IMR-90 (cell line): ENCODE data around the gene ATP11A. TPM values are rescaled to one million over a fixed set of nuclear protein-coding genes. Genes with fewer than 3 reads are reported as not detected.

ENCODE experiments used
- ATAC-seq: fragments of 200-7000 bp; cut with Tn5 transposase; 2 replicates; pipeline ENCODE4 v1.9.1; 2020; ENCODE audit warnings: low read depth, mild to moderate bottlenecking, moderate library complexity
- BruUV-seq: library from RNA; stranded (reverse); fragments of 400-500 nt; replicated peaks from 2 replicates; lab custom pipeline; 2021; lab: Mats Ljungman, UMichigan
- CTCF ChIA-PET: fragments of 300-600 bp; formaldehyde crosslinking; extraction: SDS; loops from one replicate; lab custom pipeline; 2021; ENCODE audit warnings: antibody characterized with exemption; lab: Yijun Ruan, JAX
- POLR2A ChIA-PET: fragments of 300-600 bp; sonication (Branson Sonifier 250); formaldehyde crosslinking; loops from one replicate; lab custom pipeline; 2022; ENCODE audit warnings: antibody characterized with exemption; ENCODE audit not compliant: unreplicated experiment; lab: Charles Lee
- DNase-seq: peaks from one replicate; pipeline ENCODE4 v3.0.0; 2013
- H2AFZ ChIP-seq: replicated peaks from 2 replicates; pipeline ENCODE3; 2013; ENCODE audit warnings: low read length, mild to moderate bottlenecking; ENCODE audit not compliant: poor library complexity
- H2AK5ac ChIP-seq: 2 replicates; pipeline ENCODE4 v1.6.1; 2013; ENCODE audit warnings: low read depth, low read length, inconsistent platforms
- H2AK9ac ChIP-seq: replicated peaks from 2 replicates; pipeline ENCODE3; 2013; ENCODE audit warnings: mild to moderate bottlenecking, low read depth, low read length, moderate library complexity; ENCODE audit not compliant: poor library complexity
- H2BK120ac ChIP-seq: 2 replicates; pipeline ENCODE4 v1.6.1; 2013; ENCODE audit warnings: low read depth, low read length, inconsistent platforms
- H2BK15ac ChIP-seq: 3 replicates; pipeline ENCODE4 v1.6.1; 2013; ENCODE audit warnings: low read depth, low read length, inconsistent platforms
- H2BK20ac ChIP-seq: 2 replicates; pipeline ENCODE4 v1.6.1; 2013; ENCODE audit warnings: low read depth, mild to moderate bottlenecking, inconsistent platforms, low read length, moderate library complexity
- H2BK5ac ChIP-seq: 2 replicates; pipeline ENCODE4 v1.6.1; 2013; ENCODE audit warnings: mild to moderate bottlenecking, low read depth, low read length, inconsistent platforms; ENCODE audit not compliant: poor library complexity, severe bottlenecking
- H3K14ac ChIP-seq: replicated peaks from 2 replicates; pipeline ENCODE4 v1.6.1; 2013; ENCODE audit warnings: low read depth, low read length, inconsistent platforms
- H3K18ac ChIP-seq: 2 replicates; pipeline ENCODE4 v1.6.1; 2013; ENCODE audit warnings: low read depth, low read length, control low read depth
- H3K23ac ChIP-seq: 2 replicates; pipeline ENCODE4 v1.6.1; 2013; ENCODE audit warnings: low read depth, low read length, inconsistent platforms
- H3K27ac ChIP-seq: 2 replicates; pipeline ENCODE4 v1.5.1; 2013; ENCODE audit warnings: mild to moderate bottlenecking, control low read depth, low read length; ENCODE audit not compliant: insufficient read depth
- H3K27me3 ChIP-seq: 2 replicates; pipeline ENCODE4 v1.6.1; 2013; ENCODE audit warnings: low read length; ENCODE audit not compliant: control insufficient read depth, insufficient read depth
- H3K36me3 ChIP-seq: 2 replicates; pipeline ENCODE4 v1.6.1; 2013; ENCODE audit warnings: low read length, mixed read lengths; ENCODE audit not compliant: control insufficient read depth, insufficient read depth
- H3K4ac ChIP-seq: 2 replicates; pipeline ENCODE4 v1.6.1; 2013; ENCODE audit warnings: low read depth, low read length, inconsistent platforms
- H3K4me1 ChIP-seq: 2 replicates; pipeline ENCODE4 v1.6.1; 2013; ENCODE audit warnings: low read length, mixed read lengths; ENCODE audit not compliant: control insufficient read depth, insufficient read depth
- H3K4me2 ChIP-seq: 2 replicates; pipeline ENCODE4 v1.6.1; 2013; ENCODE audit warnings: low read depth, mild to moderate bottlenecking, control low read depth, low read length, moderate library complexity
- H3K4me3 ChIP-seq: 2 replicates; pipeline ENCODE4 v1.5.1; 2013; ENCODE audit warnings: low read depth, mild to moderate bottlenecking, control low read depth, low read length, moderate library complexity; ENCODE audit not compliant: insufficient read depth
- H3K56ac ChIP-seq: 2 replicates; pipeline ENCODE4 v1.6.1; 2013; ENCODE audit warnings: low read length, inconsistent platforms; ENCODE audit not compliant: insufficient read depth; ENCODE audit errors: extremely low read depth
- H3K79me1 ChIP-seq, 2 experiments: 2 replicates each; pipeline ENCODE4 v1.6.1; 2013; ENCODE audit warnings: low read length in 2 of 2, inconsistent platforms in 1 of 2, low read depth in 1 of 2
- H3K9ac ChIP-seq: 2 replicates; pipeline ENCODE4 v1.6.1; 2013; ENCODE audit warnings: low read depth, low read length, control low read depth
- H3K9me1 ChIP-seq: 2 replicates; pipeline ENCODE4 v1.6.1; 2013; ENCODE audit warnings: low read length, inconsistent platforms; ENCODE audit not compliant: insufficient read depth
- H3K9me3 ChIP-seq: 2 replicates; pipeline ENCODE4 v1.6.1; 2013; ENCODE audit warnings: low read length; ENCODE audit not compliant: control insufficient read depth, insufficient read depth
- H4K20me1 ChIP-seq: 2 replicates; pipeline ENCODE4 v1.6.1; 2013; ENCODE audit warnings: low read length, inconsistent platforms; ENCODE audit not compliant: insufficient read depth
- H4K5ac ChIP-seq: 2 replicates; pipeline ENCODE4 v1.6.1; 2013; ENCODE audit warnings: mild to moderate bottlenecking, low read depth, low read length, control low read depth
- H4K8ac ChIP-seq, 2 experiments: 2 replicates each; pipeline ENCODE4 v1.6.1; 2013; ENCODE audit warnings: low read depth in 2 of 2, low read length in 2 of 2, control low read depth in 1 of 2, inconsistent platforms in 1 of 2
- H4K91ac ChIP-seq: 2 replicates; pipeline ENCODE4 v1.6.1; 2013; ENCODE audit warnings: low read depth, low read length, inconsistent platforms; ENCODE audit not compliant: insufficient read depth
- MAFK ChIP-seq: IDR thresholded peaks from 2 replicates; pipeline ENCODE4 v1.6.1; 2012; ENCODE audit warnings: low read depth, low read length, improper control_type of control experiment
- MAZ ChIP-seq: IDR thresholded peaks from 2 replicates; pipeline ENCODE4 v1.6.1; 2012; ENCODE audit warnings: low read depth, mild to moderate bottlenecking, low read length, improper control_type of control experiment, moderate library complexity, borderline replicate concordance
- NFE2L2 ChIP-seq: fragments of 150-350 bp; IDR thresholded peaks from 2 replicates; pipeline ENCODE4 v1.6.1; 2016; ENCODE audit warnings: low read depth, mild to moderate bottlenecking, low read length
- WGBS, 2 experiments: methylation state at CpG; one replicate each; pipeline versions ENCODE4 v1.1.5 to v1.1.7; 2013; ENCODE audit warnings: missing lambda C conversion rate in 2 of 2; ENCODE audit not compliant: insufficient read length in 1 of 2; ENCODE audit errors: extremely low coverage in 2 of 2; 5-methylcytosine and 5-hydroxymethylcytosine counted together
- dilution Hi-C: fragments of 300-500 bp; cut with HindIII; formaldehyde crosslinking; loops from one replicate; pipeline ENCODE4 v1.14.3; 2018; ENCODE audit warnings: low sequenced_read_pairs; ENCODE audit not compliant: unreplicated experiment
- in situ Hi-C: fragments of 300-500 bp; cut with MboI; formaldehyde crosslinking; loops from 3 replicates; pipeline ENCODE4 v1.14.3; 2019; ENCODE audit warnings: low sequenced_read_pairs, inconsistent platforms, mixed read lengths
- intact Hi-C: fragments of 100-400 bp; cut with micrococcal nuclease; formaldehyde crosslinking; loops from 2 replicates; pipeline ENCODE4 v1.10.0; 2022
- polyA plus RNA-seq, 3 experiments: library from polyadenylated mRNA; depleted of rRNA; stranded (reverse); fragments of >200 nt; gene quantifications; 2 replicates each; pipeline ENCODE4 v1.2.3, GENCODE V29; 2012; ENCODE audit warnings: low replicate concordance in 1 of 3
- total RNA-seq: library from RNA; depleted of rRNA; stranded (reverse); fragments of >200 nt; gene quantifications from 2 replicates; pipeline ENCODE4 v1.2.3, GENCODE V29; 2012

Gene ATP11A
- total and polyA plus RNA-seq, 2 of the 4 experiments (the other 2 are of a cell fraction) = 8.4 to 12.0 TPM

DNA sequence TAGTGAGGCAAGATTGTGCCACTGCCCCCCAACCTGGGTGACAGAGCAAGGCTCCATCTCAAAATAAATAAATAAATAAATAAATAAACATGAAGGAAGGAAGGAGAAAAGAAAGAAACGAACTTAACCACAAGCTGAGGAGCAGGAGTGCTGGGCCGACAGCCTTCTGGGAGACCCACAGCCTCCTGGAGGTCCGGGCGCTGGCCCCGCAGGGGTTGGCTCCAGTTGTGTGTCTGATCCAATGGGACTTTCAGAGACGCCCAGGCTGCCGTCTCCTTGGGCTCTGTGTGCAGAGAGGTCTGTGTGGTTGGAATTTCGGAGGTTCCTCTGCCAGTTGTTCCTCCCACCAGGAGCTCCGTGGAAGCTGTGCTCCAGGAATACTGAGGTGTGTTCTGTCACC is 243.1 kb downstream of the ATP11A start:
- no peak overlapping the region for H2BK5ac ChIP-seq
- H3K4me1 ChIP-seq = no peaks in the 10 kb centered on the region
- H3K36me3 ChIP-seq = no peaks in the 10 kb centered on the region
- dilution Hi-C loops (no loop called here), in situ Hi-C loops (loop anchor here (25.0 kb wide), 2 partner anchors 304 to 454 kb away; no protein-coding TSS in a partner anchor), intact Hi-C loops (no loop called here)
- H3K56ac ChIP-seq = no peak overlapping the region
- no peaks in the 10 kb centered on the region for H3K9me3 ChIP-seq
- no peak overlapping the region for H3K4me2 ChIP-seq
- H2BK120ac ChIP-seq = no peak overlapping the region
- peaks cover 34% of the 10 kb centered on the region for H3K27me3 ChIP-seq
- no peak overlapping the region for H4K91ac ChIP-seq
- CTCF ChIA-PET = interaction anchor here (0.6 to 1.9 kb wide), 2 partner anchors 10 to 95 kb away, joined by 3 to 4 read pairs; no protein-coding TSS in a partner anchor
- WGBS, 2 experiments = no CpG with 5 or more reads among the region's 9 CpGs
- BruUV-seq = no TSS peak
- no peak overlapping the region for H3K18ac ChIP-seq
- no peak overlapping the region for H3K4me3 ChIP-seq
- H4K5ac ChIP-seq = no peak overlapping the region
- no peak overlapping the region for H2AK9ac ChIP-seq
- TF ChIP-seq MAFK = no peak
- no peak for TF ChIP-seq MAZ
- TF ChIP-seq NFE2L2 = no peak
- no peak overlapping the region for H2BK15ac ChIP-seq
- H3K14ac ChIP-seq = no peak overlapping the region
- H2AFZ ChIP-seq = no peak overlapping the region
- H3K9me1 ChIP-seq = peaks cover 7% of the 10 kb centered on the region; the same call in 1 of the 2 replicates
- H4K8ac ChIP-seq = no peak overlapping the region
- H3K79me1 ChIP-seq = no peaks in the 10 kb centered on the region
- H2AK5ac ChIP-seq = no peak overlapping the region
- H4K20me1 ChIP-seq = no peaks in the 10 kb centered on the region
- H3K4ac ChIP-seq = no peak overlapping the region
- no peak overlapping the region for H3K9ac ChIP-seq
- no peak overlapping the region for H3K27ac ChIP-seq
- no peak for DNase-seq
- no peak overlapping the region for H3K23ac ChIP-seq
- H2BK20ac ChIP-seq = no peak overlapping the region
- ATAC-seq = no peak
- POLR2A ChIA-PET = no interaction called here
